HG02970 (cell line): ENCODE measurements around the gene FNIP2.
"Not testable (repeated sequence)": the region's sequence is repeated elsewhere in the genome, so short reads cannot be mapped to it uniquely, and the experiment has no call there.

Experiments used
- ATAC-seq: cut with Tn5 transposase; IDR thresholded peaks from one replicate; pipeline ENCODE4 v1.9.1; 2021; ENCODE audit warnings: mild to moderate bottlenecking, moderate library complexity, moderate number of reproducible peaks; ENCODE audit not compliant: unreplicated experiment, low FRiP score

FNIP2 gene

DNA sequence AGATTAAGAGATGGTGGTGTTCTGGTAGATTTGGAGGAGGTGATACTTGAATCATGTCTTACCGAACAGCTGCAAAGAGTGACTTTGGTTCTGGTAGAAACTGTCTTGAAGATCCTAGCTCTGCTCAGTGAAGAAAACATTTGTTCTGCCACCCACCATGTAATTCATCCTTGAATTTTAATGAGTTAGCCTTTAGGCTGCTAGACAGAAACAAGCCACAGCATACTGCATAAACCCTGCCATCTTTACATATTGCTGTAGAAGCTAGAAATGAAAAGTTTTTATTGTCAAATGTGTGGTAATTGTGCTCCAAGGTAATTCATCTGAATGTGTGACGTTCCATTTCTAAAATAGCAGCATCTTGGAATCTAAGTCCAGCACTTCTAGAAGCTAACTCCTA is 173.1 kb downstream of the FNIP2 start:
- ATAC-seq: no peak

GRCh38 chr4:158945529-158946108 is 176.8 kb downstream of the FNIP2 start:
- no peak for ATAC-seq

- no peak for ATAC-seq
These were observed 178.0 kb downstream of the FNIP2 start for GRCh38 chr4:158946825-158947224.

DNA sequence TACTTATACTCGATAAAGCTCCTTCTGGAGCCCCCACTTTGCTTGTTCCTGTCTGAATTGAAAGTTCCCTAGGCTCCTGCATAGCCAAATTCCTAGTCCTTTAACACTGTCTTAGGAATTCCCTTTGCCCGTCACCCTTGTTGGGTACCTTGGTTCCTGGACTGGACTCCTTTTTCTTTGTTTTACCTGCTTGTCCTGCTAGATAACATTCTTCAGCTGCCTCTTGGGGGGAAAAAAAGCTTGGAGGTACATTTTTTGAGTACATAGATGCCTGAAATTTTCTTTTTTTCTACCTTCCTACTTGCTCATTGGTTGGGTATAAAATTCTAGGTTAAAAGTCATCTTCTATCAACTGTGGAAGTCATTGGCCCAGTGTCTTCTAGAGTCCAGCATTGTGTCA is 179.2 kb downstream of the FNIP2 start:
- no peak for ATAC-seq

GRCh38 chr4:158949099-158949498 is 180.3 kb downstream of the FNIP2 start:
- ATAC-seq: no peak

GRCh38 chr4:158952221-158952774 is 183.5 kb downstream of the FNIP2 start:
- not testable (repeated sequence) for ATAC-seq

GRCh38 chr4:158956345-158956744 is 187.5 kb downstream of the FNIP2 start:
- not testable (repeated sequence) for ATAC-seq

DNA sequence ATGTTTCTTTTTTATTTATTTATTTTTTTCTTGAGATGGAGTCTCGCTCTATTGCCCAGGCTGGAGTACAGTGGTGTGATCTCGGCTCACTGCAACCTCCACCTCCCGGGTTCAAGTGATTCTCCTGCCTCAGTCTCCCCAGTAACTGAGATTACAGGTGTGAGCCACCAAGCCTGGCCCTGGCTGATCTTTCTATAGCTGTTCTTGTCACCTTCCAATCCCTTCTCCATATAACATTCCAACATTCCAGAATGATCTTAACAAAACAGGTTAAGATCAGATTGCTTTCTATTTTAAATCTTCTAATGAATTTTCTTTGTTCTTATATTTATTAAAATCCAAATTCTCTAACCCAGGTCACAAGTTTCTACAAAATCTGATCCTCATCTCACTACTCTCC is 188.1 kb downstream of the FNIP2 start:
- not testable (repeated sequence) for ATAC-seq
